Adipose tissue (tissue), 3 donors: Measurements from ENCODE around the gene ST3GAL3. TPM values are rescaled to one million over a fixed set of nuclear protein-coding genes. Genes with fewer than 3 reads are reported as not detected.
A peak's percentile ranks its signal among the peaks of the same experiment; 100 is the strongest.

Experiments
- H3K27ac ChIP-seq: one replicate; pipeline ENCODE4 v1.5.1; 2013; ENCODE audit warnings: low read depth, low read length
- WGBS, 3 donors: extraction: QIAGEN DNeasy Blood & Tissue Kit; methylation state at CpG; one replicate each; pipeline ENCODE4 v1.1.7; 2013; 5-methylcytosine and 5-hydroxymethylcytosine counted together
- polyA plus RNA-seq, 3 donors: library from polyadenylated mRNA; stranded (reverse); fragments of 200-250 nt; gene quantifications; one replicate each; pipeline ENCODE4 v1.2.3, GENCODE V29; 2013
- donor health status: healthy with polysubstance abuse.
- donor health status: Bipolar disorder and iron deficiency.
- donor health status: healthy.

ST3GAL3 gene
- polyA plus RNA-seq, 3 donors, result 5.2 to 16.5 (median 15.2) TPM

- H3K27ac ChIP-seq, result no peak overlapping the region
- 49 to 62% (median 52%) methylated on average over 5 of the region's 5 CpGs for WGBS, 3 donors
These were observed 227.6 kb downstream of the ST3GAL3 start for GRCh38 chr1:43934986-43935324.

- 8 to 10% (median 9%) methylated on average over 28 to 48 of the region's 48 CpGs for WGBS, 3 donors
- no peak overlapping the region for H3K27ac ChIP-seq
These were observed 228.5 kb downstream of the ST3GAL3 start for GRCh38 chr1:43935711-43936427.

GRCh38 chr1:43936431-43937151 is 229.3 kb downstream of the ST3GAL3 start:
- no peak overlapping the region for H3K27ac ChIP-seq
- WGBS, 3 donors, result 8 to 14% (median 12%) methylated on average over 42 to 55 of the region's 56 CpGs

GRCh38 chr1:43937179-43937865 is 230.0 kb downstream of the ST3GAL3 start:
- 80 to 95% (median 93%) methylated on average over 8 of the region's 8 CpGs for whole genome bisulfite sequencing, 3 donors
- H3K27ac ChIP-seq, result no peak overlapping the region

- H3K27ac ChIP-seq, result no peak overlapping the region
- WGBS, 3 donors, result 84 to 88% (median 87%) methylated on average over 10 of the region's 10 CpGs
These were observed 231.0 kb downstream of the ST3GAL3 start for GRCh38 chr1:43938383-43938782.

GRCh38 chr1:43938892-43939587 is 231.7 kb downstream of the ST3GAL3 start:
- H3K27ac ChIP-seq, result no peak overlapping the region
- 69 to 82% (median 80%) methylated on average over 3 of the region's 3 CpGs for WGBS, 3 donors

- no peak overlapping the region for H3K27ac ChIP-seq
- 80 to 92% (median 91%) methylated on average over 3 of the region's 3 CpGs for whole genome bisulfite sequencing, 3 donors
These were observed 235.1 kb downstream of the ST3GAL3 start for GRCh38 chr1:43942411-43942810.

- H3K27ac ChIP-seq, result no peak overlapping the region
These were observed 237.5 kb downstream of the ST3GAL3 start for GRCh38 chr1:43944860-43945259.

GRCh38 chr1:43945674-43946235 is 238.4 kb downstream of the ST3GAL3 start:
- no peak overlapping the region for H3K27ac ChIP-seq
- 2 to 8% (median 8%) methylated on average over 3 of the region's 3 CpGs for WGBS, 3 donors

More at GRCh38 chr1:43944860-43945259, 237.5 kb downstream of the ST3GAL3 start:
- WGBS, 3 donors, result 92 to 100% (median 93%) methylated on average over 1 of the region's 1 CpG

- 0% methylated on average over 65 to 74 of the region's 74 CpGs for WGBS, 3 donors
These were observed 239.1 kb downstream of the ST3GAL3 start, which contains the start of gene IPO13 for GRCh38 chr1:43946236-43947060. Gene IPO13, plus strand, starts transcription at chr1:43946950. Its CDS starts 651 bp downstream, at chr1:43947601.

GRCh38 chr1:43947061-43947873 is 239.9 kb downstream of the ST3GAL3 start:
- 5 to 6% (median 5%) methylated on average over 27 of the region's 27 CpGs for WGBS, 3 donors
- peak overlapping the region; percentile 4 for H3K27ac ChIP-seq

More at GRCh38 chr1:43946236-43947060, 239.1 kb downstream of the ST3GAL3 start, which contains the start of gene IPO13:
- peak within 1 kb of the TSS; percentile 4 for H3K27ac ChIP-seq

- H3K27ac ChIP-seq, result no peak overlapping the region
- 27 to 44% (median 40%) methylated on average over 3 of the region's 3 CpGs for WGBS, 3 donors
These were observed 240.6 kb downstream of the ST3GAL3 start for GRCh38 chr1:43947874-43948437.

- 89 to 94% (median 91%) methylated on average over 13 of the region's 13 CpGs for WGBS, 3 donors
- no peak overlapping the region for H3K27ac ChIP-seq
These were observed 242.3 kb downstream of the ST3GAL3 start for GRCh38 chr1:43949678-43950077.

GRCh38 chr1:43951021-43951985 is 244.0 kb downstream of the ST3GAL3 start:
- H3K27ac ChIP-seq, result no peak overlapping the region
- WGBS, 3 donors, result 87 to 92% (median 87%) methylated on average over 4 of the region's 4 CpGs

- H3K27ac ChIP-seq, result no peak overlapping the region
- WGBS, 3 donors, result 69 to 80% (median 74%) methylated on average over 8 of the region's 8 CpGs
These were observed 245.5 kb downstream of the ST3GAL3 start for GRCh38 chr1:43952731-43953346.
